ENCODE results near the gene FGB.
"Not testable (repeated sequence)": the region's sequence is repeated elsewhere in the genome, so short reads cannot be mapped to it uniquely, and the experiment has no call there.

The FGB gene

DNA sequence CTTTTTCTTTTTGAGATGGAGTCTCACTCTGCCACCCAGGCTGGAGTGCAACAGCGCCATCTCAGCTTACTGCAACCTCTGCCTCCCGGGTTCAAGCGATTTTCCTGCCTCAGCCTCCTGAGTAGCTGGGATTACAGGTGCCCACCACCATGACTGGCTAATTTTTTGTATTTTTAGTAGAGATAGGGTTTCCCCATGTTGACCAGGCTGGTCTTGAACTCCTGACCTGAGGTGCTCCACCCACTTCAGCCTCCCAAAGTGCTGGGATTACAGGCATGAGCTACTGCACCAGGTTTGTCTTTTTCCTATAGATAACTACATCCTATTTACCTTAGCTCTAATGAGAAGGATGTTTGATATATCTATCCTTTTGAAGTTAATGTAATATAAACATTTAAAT lies 31.5 kb downstream of the FGB start:
- WGBS (ENCODE audit: insufficient coverage), result 100% methylated on average over 1 of the region's 3 CpGs
- H3K4me3 ChIP-seq (ENCODE audit: control insufficient read depth in 1 of 7, extremely low read depth in 1 of 7, insufficient read depth in 4 of 7, low read depth in 2 of 7, low read length in 6 of 7); H3K36me3 ChIP-seq (ENCODE audit: control insufficient read depth in 4 of 4, insufficient read depth in 4 of 4, low read length in 3 of 4); H3K27ac ChIP-seq (ENCODE audit: insufficient read depth in 1 of 2, low read depth in 1 of 2, low read length in 2 of 2, poor library complexity in 1 of 2, severe bottlenecking in 2 of 2); H3K27me3 ChIP-seq (replicated peaks in 2 of 5; ENCODE audit: control insufficient read depth in 4 of 5, insufficient read depth in 5 of 5, low read length in 4 of 5); H3K9me3 ChIP-seq (ENCODE audit: control extremely low read depth in 1 of 5, control insufficient read depth in 4 of 5, insufficient read depth in 2 of 5, low read depth in 1 of 5, low read length in 4 of 5); H3K4me1 ChIP-seq (ENCODE audit: control extremely low read depth in 1 of 4, control insufficient read depth in 4 of 4, insufficient read depth in 4 of 4, low read length in 3 of 4); POLR2A ChIA-PET; DNase-seq: not testable (repeated sequence)
- CTCF ChIA-PET, result interaction anchor here (1.2 to 2.7 kb wide), 6 partner anchors 9 to 35 kb away, joined by 3 to 6 read pairs (median 6); partner anchors contain the start of gene FGG

- POLR2A ChIA-PET, result no interaction called here
- no peak for DNase-seq
These were observed 33.0 kb downstream of the FGB start for GRCh38 chr4:154595807-154596206.

DNA sequence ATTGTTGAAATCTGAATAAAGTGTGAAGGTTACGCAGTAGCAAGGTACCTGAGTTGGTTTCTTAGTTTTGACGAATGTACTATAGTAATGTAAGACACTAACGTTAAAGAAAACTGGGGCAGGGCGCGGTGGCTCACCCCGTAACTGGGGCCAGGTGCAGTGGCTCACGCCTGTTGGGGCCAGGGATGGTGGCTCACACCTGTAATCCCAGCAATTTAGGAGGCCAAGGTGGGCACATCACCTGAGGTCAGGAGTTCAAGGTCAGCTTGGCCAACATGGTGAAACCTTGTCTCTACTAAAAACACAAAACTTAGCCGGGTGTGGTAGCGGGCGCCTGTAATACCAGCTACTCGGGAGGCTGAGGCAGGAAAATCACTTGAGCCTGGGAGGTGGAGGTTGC lies 34.5 kb downstream of the FGB start:
- H3K4me1 ChIP-seq (ENCODE audit: control extremely low read depth in 1 of 4, control insufficient read depth in 4 of 4, insufficient read depth in 4 of 4, low read length in 3 of 4); H3K4me3 ChIP-seq (ENCODE audit: control insufficient read depth in 1 of 7, extremely low read depth in 1 of 7, insufficient read depth in 4 of 7, low read depth in 2 of 7, low read length in 6 of 7); POLR2A ChIA-PET; H3K27me3 ChIP-seq (replicated peaks in 2 of 5; ENCODE audit: control insufficient read depth in 4 of 5, insufficient read depth in 5 of 5, low read length in 4 of 5); DNase-seq; H3K27ac ChIP-seq (ENCODE audit: insufficient read depth in 1 of 2, low read depth in 1 of 2, low read length in 2 of 2, poor library complexity in 1 of 2, severe bottlenecking in 2 of 2); H3K36me3 ChIP-seq (ENCODE audit: control insufficient read depth in 4 of 4, insufficient read depth in 4 of 4, low read length in 3 of 4); H3K9me3 ChIP-seq (ENCODE audit: control extremely low read depth in 1 of 5, control insufficient read depth in 4 of 5, insufficient read depth in 2 of 5, low read depth in 1 of 5, low read length in 4 of 5): not testable (repeated sequence)
- WGBS (ENCODE audit: insufficient coverage), result 98% methylated on average over 11 of the region's 11 CpGs
- CTCF ChIA-PET, result interaction anchor here (1.2 kb wide), 1 partner anchor 38 kb away, joined by 3 read pairs; no protein-coding TSS in a partner anchor

More at GRCh38 chr4:154595807-154596206, 33.0 kb downstream of the FGB start:
- H3K27ac ChIP-seq (ENCODE audit: insufficient read depth in 1 of 2, low read depth in 1 of 2, low read length in 2 of 2, poor library complexity in 1 of 2, severe bottlenecking in 2 of 2), result no peak overlapping the region
- no peaks in the 10 kb centered on the region for H3K36me3 ChIP-seq (ENCODE audit: control insufficient read depth in 4 of 4, insufficient read depth in 4 of 4, low read length in 3 of 4)
- no peaks in the 10 kb centered on the region for H3K27me3 ChIP-seq (replicated peaks in 2 of 5; ENCODE audit: control insufficient read depth in 4 of 5, insufficient read depth in 5 of 5, low read length in 4 of 5)
- H3K9me3 ChIP-seq (ENCODE audit: control extremely low read depth in 1 of 5, control insufficient read depth in 4 of 5, insufficient read depth in 2 of 5, low read depth in 1 of 5, low read length in 4 of 5), result no peaks in the 10 kb centered on the region
- no peaks in the 10 kb centered on the region for H3K4me1 ChIP-seq (ENCODE audit: control extremely low read depth in 1 of 4, control insufficient read depth in 4 of 4, insufficient read depth in 4 of 4, low read length in 3 of 4)
- no peak overlapping the region for H3K4me3 ChIP-seq (ENCODE audit: control insufficient read depth in 1 of 7, extremely low read depth in 1 of 7, insufficient read depth in 4 of 7, low read depth in 2 of 7, low read length in 6 of 7)
- CTCF ChIA-PET, result interaction anchor here (1.0 to 2.7 kb wide), 4 partner anchors 17 to 37 kb away, joined by 3 to 6 read pairs (median 4); partner anchors contain the start of gene FGG

DNA sequence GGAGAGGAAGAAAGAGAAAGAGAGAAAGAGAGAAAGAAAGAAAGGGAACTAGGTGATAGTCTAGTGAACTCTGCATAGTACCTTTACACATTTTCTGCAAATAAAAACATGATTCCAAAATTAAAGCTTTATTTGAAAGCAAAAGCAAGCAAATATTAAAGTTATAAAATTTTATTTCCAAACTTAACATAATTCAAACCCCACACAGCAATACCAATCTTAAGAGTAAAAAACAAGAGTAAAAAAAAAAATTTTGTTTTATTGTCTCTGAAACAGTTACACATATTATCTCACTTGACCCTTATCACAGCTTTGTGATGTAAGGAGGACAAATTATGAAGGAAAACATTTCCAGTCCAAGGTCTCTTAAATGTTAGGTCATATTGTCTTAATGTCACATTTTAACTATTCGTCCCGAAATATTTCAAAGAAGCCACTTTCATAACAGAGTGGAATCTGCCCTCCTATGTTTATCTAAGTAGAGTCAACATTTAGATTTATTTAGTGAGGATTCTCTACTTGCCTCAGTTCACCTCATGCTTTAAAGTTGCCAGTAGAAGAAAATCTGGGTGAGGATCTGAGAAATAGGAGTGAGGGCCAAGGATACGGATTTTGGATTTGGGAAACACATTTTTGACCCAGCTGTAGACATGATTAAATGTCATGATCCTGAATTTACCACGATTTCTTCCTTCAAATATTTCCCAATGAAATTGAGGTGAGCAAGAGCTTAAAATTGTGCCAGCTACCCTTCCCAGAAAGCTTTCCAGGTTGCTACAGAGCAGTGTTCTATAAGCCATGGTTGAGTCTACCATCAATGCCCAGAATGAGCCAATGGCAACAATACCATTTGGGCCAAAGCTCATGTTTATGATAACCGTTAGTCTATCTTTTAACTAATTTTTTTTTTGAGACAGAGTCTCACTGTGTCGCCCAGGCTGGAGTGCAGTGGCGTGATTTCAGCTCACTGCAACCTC lies 35.3 kb downstream of the FGB start:
- ChIA-PET POLR2A (no interaction called here), CTCF (interaction anchor here (0.8 to 1.2 kb wide), 2 partner anchors 17 to 39 kb away, joined by 3 to 4 read pairs; no protein-coding TSS in a partner anchor)
- H3K9me3 ChIP-seq (ENCODE audit: control extremely low read depth in 1 of 5, control insufficient read depth in 4 of 5, insufficient read depth in 2 of 5, low read depth in 1 of 5, low read length in 4 of 5), result no peaks in the 10 kb centered on the region
- H3K4me3 ChIP-seq (ENCODE audit: control insufficient read depth in 1 of 7, extremely low read depth in 1 of 7, insufficient read depth in 4 of 7, low read depth in 2 of 7, low read length in 6 of 7), result no peak overlapping the region
- no peaks in the 10 kb centered on the region for H3K4me1 ChIP-seq (ENCODE audit: control extremely low read depth in 1 of 4, control insufficient read depth in 4 of 4, insufficient read depth in 4 of 4, low read length in 3 of 4)
- DNase-seq, result no peak
- no peak overlapping the region for H3K27ac ChIP-seq (ENCODE audit: insufficient read depth in 1 of 2, low read depth in 1 of 2, low read length in 2 of 2, poor library complexity in 1 of 2, severe bottlenecking in 2 of 2)
- 100% methylated on average over 5 of the region's 7 CpGs for WGBS (ENCODE audit: insufficient coverage)
- no peaks in the 10 kb centered on the region for H3K36me3 ChIP-seq (ENCODE audit: control insufficient read depth in 4 of 4, insufficient read depth in 4 of 4, low read length in 3 of 4)
- H3K27me3 ChIP-seq (replicated peaks in 2 of 5; ENCODE audit: control insufficient read depth in 4 of 5, insufficient read depth in 5 of 5, low read length in 4 of 5), result no peaks in the 10 kb centered on the region

DNA sequence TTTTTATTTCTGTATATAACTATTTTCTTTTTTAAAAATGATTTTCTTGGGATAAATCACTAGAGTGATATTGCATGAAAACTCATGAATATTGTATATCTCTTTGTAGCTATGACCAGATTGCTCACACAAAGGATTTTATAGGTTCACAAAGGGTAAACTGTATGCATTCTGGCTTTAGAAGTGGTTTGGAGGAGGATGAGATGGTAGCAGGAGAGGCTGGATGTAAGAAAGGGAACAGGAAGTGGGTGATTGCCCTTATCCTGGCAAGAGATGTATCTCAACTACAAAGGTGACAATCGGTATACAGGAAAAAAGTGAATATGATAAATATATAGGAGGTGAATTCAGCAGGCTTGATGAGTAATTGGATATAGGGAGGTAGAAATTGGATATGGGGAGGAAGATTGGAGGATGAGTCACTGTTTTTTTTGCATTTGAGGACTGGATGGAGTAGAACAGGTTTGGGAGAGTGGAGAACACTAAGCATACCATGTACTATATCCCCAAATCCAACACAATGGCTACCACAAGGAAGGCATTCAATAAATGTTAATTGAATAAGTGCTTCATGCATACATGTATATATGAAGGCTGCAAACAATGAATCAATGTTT lies 39.7 kb downstream of the FGB start:
- ChIA-PET POLR2A (no interaction called here), CTCF (interaction anchor here (1.0 to 1.7 kb wide), 3 partner anchors 8 to 50 kb away, joined by 3 to 6 read pairs (median 4); no protein-coding TSS in a partner anchor)
- no peak for DNase-seq
- H3K36me3 ChIP-seq (ENCODE audit: control insufficient read depth in 4 of 4, insufficient read depth in 4 of 4, low read length in 3 of 4), result no peaks in the 10 kb centered on the region
- H3K9me3 ChIP-seq (ENCODE audit: control extremely low read depth in 1 of 5, control insufficient read depth in 4 of 5, insufficient read depth in 2 of 5, low read depth in 1 of 5, low read length in 4 of 5), result no peaks in the 10 kb centered on the region
- peaks cover 0 to 11% (median 0%) of the 10 kb centered on the region in 5 experiments for H3K27me3 ChIP-seq (replicated peaks in 2 of 5; ENCODE audit: control insufficient read depth in 4 of 5, insufficient read depth in 5 of 5, low read length in 4 of 5)
- H3K4me3 ChIP-seq (ENCODE audit: control insufficient read depth in 1 of 7, extremely low read depth in 1 of 7, insufficient read depth in 4 of 7, low read depth in 2 of 7, low read length in 6 of 7), result no peak overlapping the region
- 80% methylated on average over 1 of the region's 1 CpG for whole genome bisulfite sequencing (ENCODE audit: insufficient coverage)
- no peaks in the 10 kb centered on the region for H3K4me1 ChIP-seq (ENCODE audit: control extremely low read depth in 1 of 4, control insufficient read depth in 4 of 4, insufficient read depth in 4 of 4, low read length in 3 of 4)
- no peak overlapping the region for H3K27ac ChIP-seq (ENCODE audit: insufficient read depth in 1 of 2, low read depth in 1 of 2, low read length in 2 of 2, poor library complexity in 1 of 2, severe bottlenecking in 2 of 2)

- no peaks in the 10 kb centered on the region for H3K9me3 ChIP-seq (ENCODE audit: control extremely low read depth in 1 of 5, control insufficient read depth in 4 of 5, insufficient read depth in 2 of 5, low read depth in 1 of 5, low read length in 4 of 5)
- WGBS (ENCODE audit: insufficient coverage), result 96% methylated on average over 3 of the region's 6 CpGs
- H3K36me3 ChIP-seq (ENCODE audit: control insufficient read depth in 4 of 4, insufficient read depth in 4 of 4, low read length in 3 of 4), result no peaks in the 10 kb centered on the region
- ChIA-PET POLR2A (no interaction called here), CTCF (interaction anchor here (0.9 to 1.9 kb wide), 5 partner anchors 9 to 44 kb away, joined by 3 to 6 read pairs (median 4); no protein-coding TSS in a partner anchor)
- H3K27ac ChIP-seq (ENCODE audit: insufficient read depth in 1 of 2, low read depth in 1 of 2, low read length in 2 of 2, poor library complexity in 1 of 2, severe bottlenecking in 2 of 2), result no peak overlapping the region
- no peak overlapping the region for H3K4me3 ChIP-seq (ENCODE audit: control insufficient read depth in 1 of 7, extremely low read depth in 1 of 7, insufficient read depth in 4 of 7, low read depth in 2 of 7, low read length in 6 of 7)
- H3K27me3 ChIP-seq (replicated peaks in 2 of 5; ENCODE audit: control insufficient read depth in 4 of 5, insufficient read depth in 5 of 5, low read length in 4 of 5), result peaks cover 0 to 11% (median 0%) of the 10 kb centered on the region in 5 experiments
- no peak for DNase-seq
- no peaks in the 10 kb centered on the region for H3K4me1 ChIP-seq (ENCODE audit: control extremely low read depth in 1 of 4, control insufficient read depth in 4 of 4, insufficient read depth in 4 of 4, low read length in 3 of 4)
These were observed 40.5 kb downstream of the FGB start for GRCh38 chr4:154603033-154603943.

Data from common myeloid progenitor, CD34-positive (primary cell).